Measurements from ENCODE around the gene CNN1. TPM values are rescaled to one million over a fixed set of nuclear protein-coding genes. Genes with fewer than 3 reads are reported as not detected.

Gene CNN1
- total and polyA plus RNA-seq, 9 donors: 40.4 to 144 (median 72.4) TPM

DNA sequence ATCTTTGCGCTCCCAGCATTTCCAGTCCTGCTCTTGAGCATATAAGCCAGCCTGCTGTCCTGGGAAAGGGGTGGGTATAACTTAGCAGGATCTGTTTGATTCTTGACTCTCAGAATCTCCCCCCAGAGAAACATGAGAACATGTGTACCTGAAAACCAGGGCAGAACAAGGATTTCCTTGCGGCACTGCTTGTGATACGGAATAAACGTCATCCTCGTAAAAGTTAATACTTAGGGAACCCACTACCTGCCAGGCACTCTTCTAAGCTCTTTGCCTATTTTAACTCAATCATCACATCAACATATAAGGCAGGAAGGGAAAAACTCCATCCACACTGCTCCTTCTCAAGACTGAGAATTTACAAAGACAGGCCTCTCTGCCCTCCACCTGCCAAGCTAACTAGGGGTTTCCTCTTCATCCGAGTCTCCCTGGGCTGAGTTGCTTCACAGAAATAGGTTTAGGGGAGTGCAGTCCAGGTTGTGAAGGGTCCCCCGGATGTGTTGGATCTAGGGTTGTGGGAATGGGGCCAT, 34.1 kb upstream of the CNN1 start:
- H3K27ac ChIP-seq (ENCODE audit: low read length): peak overlapping the region; percentile 89
- H3K9me3 ChIP-seq (replicated peaks; ENCODE audit: control insufficient read depth, low read depth, low read length): no peaks in the 10 kb centered on the region
- DNase-seq: no peak
- no peaks in the 10 kb centered on the region for H3K27me3 ChIP-seq (ENCODE audit: control insufficient read depth, insufficient read depth, low read length)
- no peaks in the 10 kb centered on the region for H3K36me3 ChIP-seq (ENCODE audit: control insufficient read depth, insufficient read depth, low read length)
- WGBS (ENCODE audit: insufficient coverage): 33% methylated on average over 4 of the region's 7 CpGs
- H3K4me1 ChIP-seq (ENCODE audit: control insufficient read depth, insufficient read depth, low read length): peaks cover 14% of the 10 kb centered on the region
- peak overlapping the region; percentile 65 for H3K4me3 ChIP-seq (ENCODE audit: low read length)

DNA sequence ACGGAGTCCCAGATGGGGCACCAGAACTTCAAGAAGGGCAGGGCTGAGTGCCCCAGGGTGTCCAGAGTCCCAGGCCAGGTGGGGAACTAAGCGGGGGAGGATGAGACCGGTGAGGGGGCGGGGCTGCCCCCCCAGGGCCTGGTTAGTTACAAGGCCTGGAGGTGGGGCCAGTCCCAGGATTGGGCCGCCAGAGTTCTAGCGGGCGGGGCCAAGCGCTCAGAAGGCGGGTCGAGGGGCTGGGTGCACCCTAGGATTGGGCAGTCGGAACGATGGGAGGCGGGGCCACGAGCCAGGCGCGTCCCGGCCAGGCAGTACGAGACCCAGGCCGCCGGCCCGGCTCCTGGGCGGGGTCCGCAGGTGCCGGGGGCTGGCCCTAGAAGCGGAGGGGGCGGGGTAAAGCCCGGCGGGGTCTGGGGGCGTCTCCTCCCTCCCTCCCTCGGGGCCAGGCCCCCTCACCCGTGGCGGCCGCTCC, 33.6 kb upstream of the CNN1 start:
- H3K27ac ChIP-seq (ENCODE audit: low read length): peak overlapping the region; percentile 89
- peaks cover 14% of the 10 kb centered on the region for H3K4me1 ChIP-seq (ENCODE audit: control insufficient read depth, insufficient read depth, low read length)
- WGBS (ENCODE audit: insufficient coverage): under 1% methylated on average over 29 of the region's 33 CpGs

DNA sequence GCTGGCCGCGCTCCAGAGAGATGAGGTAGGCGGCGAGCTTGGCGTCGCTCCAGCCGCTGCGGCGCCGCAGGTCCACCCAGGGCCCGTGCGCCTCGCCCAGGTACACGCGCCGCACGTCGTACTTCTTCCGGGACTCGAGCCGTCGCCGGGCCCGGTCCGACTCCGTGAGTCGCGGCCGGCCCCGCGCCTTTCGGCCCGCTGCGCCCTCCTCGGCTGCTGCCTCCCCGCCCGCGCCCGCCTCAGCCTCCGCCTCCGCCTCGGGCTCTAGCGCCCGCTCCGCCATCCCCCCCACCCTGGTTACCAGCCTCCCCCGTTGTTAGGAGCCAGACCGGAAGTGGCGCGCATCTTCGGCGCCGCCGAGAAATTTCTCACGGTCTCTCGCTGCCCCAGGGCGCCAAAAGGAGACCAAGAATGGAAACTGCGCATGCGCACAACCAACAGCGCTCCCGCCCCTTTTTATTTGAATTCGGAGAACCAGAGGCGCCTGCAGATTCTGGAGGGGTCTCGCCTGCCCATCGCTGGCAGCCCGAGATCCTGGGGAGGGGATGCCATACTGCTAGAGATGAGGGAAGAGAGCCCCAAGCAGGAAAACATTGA, 33.0 kb upstream of the CNN1 start, which contains the start of gene ZNF653:
Gene ZNF653 (minus strand): TSS at position 336 of the 597 bp plus-strand sequence. CDS start 53 bp downstream, at position 283.
- Histone ChIP-seq H3K4me3 (ENCODE audit: low read length) (peak within 1 kb of the TSS; percentile 65), H3K27me3 (ENCODE audit: control insufficient read depth, insufficient read depth, low read length) (no peaks in the 10 kb centered on the region), H3K36me3 (ENCODE audit: control insufficient read depth, insufficient read depth, low read length) (peaks cover 2% of the 10 kb centered on the region), H3K4me1 (ENCODE audit: control insufficient read depth, insufficient read depth, low read length) (peaks cover 14% of the 10 kb centered on the region), H3K27ac (ENCODE audit: low read length) (peak within 1 kb of the TSS; percentile 89), H3K9me3 (replicated peaks; ENCODE audit: control insufficient read depth, low read depth, low read length) (no peaks in the 10 kb centered on the region)
- under 1% methylated on average over 59 of the region's 65 CpGs for WGBS (ENCODE audit: insufficient coverage)
- peak; percentile 98 for DNase-seq

More for the DNA sequence above, 33.6 kb upstream of the CNN1 start:
- Histone ChIP-seq H3K36me3 (ENCODE audit: control insufficient read depth, insufficient read depth, low read length) (no peaks in the 10 kb centered on the region), H3K4me3 (ENCODE audit: low read length) (peak overlapping the region; percentile 65), H3K9me3 (replicated peaks; ENCODE audit: control insufficient read depth, low read depth, low read length) (no peaks in the 10 kb centered on the region), H3K27me3 (ENCODE audit: control insufficient read depth, insufficient read depth, low read length) (no peaks in the 10 kb centered on the region)
- peak; percentile 98 for DNase-seq

DNA sequence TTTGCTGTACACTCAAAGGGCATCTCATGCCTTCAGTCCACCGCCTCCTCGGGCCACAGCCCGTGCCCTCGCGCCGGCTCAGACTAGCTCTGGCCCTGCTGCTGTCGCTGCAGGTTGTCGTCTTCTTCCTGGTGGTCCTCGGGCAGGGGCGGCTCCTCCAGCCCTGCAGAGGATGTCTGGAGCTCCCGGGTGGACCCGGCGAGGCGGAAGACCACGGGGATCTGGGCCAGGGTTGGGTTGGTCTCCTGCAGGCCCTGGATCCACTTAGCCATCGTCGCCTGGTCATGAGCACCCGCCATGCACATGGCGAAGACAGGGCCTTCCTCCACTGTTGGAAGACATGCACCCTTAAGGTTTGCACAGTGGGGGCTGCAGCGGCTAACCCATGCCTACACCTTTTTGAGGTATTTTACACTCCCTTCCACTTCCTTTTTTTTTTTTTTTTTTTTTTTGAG, 32.5 kb upstream of the CNN1 start:
- 19% methylated on average over 18 of the region's 20 CpGs for WGBS (ENCODE audit: insufficient coverage)
- peaks cover 14% of the 10 kb centered on the region for H3K4me1 ChIP-seq (ENCODE audit: control insufficient read depth, insufficient read depth, low read length)
- peaks cover 6% of the 10 kb centered on the region for H3K36me3 ChIP-seq (ENCODE audit: control insufficient read depth, insufficient read depth, low read length)
- peak overlapping the region; percentile 65 for H3K4me3 ChIP-seq (ENCODE audit: low read length)
- no peaks in the 10 kb centered on the region for H3K27me3 ChIP-seq (ENCODE audit: control insufficient read depth, insufficient read depth, low read length)
- H3K27ac ChIP-seq (ENCODE audit: low read length): peak overlapping the region; percentile 82
- H3K9me3 ChIP-seq (replicated peaks; ENCODE audit: control insufficient read depth, low read depth, low read length): no peaks in the 10 kb centered on the region
- DNase-seq: no peak

DNA sequence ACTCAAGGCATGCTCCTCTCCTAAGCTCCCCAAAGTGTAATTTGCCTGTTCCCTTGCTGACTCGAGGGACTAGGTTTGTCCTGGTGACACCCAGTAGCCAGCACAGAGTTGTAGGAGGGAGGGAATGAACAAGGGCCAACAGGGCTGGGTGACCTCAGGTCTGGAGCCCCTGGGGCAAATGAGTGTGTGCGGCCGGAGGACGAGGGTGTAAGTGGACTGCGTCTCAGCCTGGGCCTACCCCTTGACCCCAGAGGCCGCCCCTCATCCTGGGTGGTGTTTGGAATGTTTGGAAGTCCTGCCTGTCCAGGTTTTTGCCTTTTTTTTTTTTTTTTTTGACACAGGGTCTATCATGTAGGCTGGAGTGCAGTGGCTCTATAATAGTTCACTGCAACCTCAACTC, 31.7 kb upstream of the CNN1 start:
- no peak overlapping the region for H3K27ac ChIP-seq (ENCODE audit: low read length)
- no peaks in the 10 kb centered on the region for H3K9me3 ChIP-seq (replicated peaks; ENCODE audit: control insufficient read depth, low read depth, low read length)
- H3K4me3 ChIP-seq (ENCODE audit: low read length): no peak overlapping the region
- peaks cover 14% of the 10 kb centered on the region for H3K4me1 ChIP-seq (ENCODE audit: control insufficient read depth, insufficient read depth, low read length)
- H3K36me3 ChIP-seq (ENCODE audit: control insufficient read depth, insufficient read depth, low read length): peaks cover 10% of the 10 kb centered on the region
- no peaks in the 10 kb centered on the region for H3K27me3 ChIP-seq (ENCODE audit: control insufficient read depth, insufficient read depth, low read length)
- DNase-seq: no peak
- 89% methylated on average over 4 of the region's 6 CpGs for whole genome bisulfite sequencing (ENCODE audit: insufficient coverage)

DNA sequence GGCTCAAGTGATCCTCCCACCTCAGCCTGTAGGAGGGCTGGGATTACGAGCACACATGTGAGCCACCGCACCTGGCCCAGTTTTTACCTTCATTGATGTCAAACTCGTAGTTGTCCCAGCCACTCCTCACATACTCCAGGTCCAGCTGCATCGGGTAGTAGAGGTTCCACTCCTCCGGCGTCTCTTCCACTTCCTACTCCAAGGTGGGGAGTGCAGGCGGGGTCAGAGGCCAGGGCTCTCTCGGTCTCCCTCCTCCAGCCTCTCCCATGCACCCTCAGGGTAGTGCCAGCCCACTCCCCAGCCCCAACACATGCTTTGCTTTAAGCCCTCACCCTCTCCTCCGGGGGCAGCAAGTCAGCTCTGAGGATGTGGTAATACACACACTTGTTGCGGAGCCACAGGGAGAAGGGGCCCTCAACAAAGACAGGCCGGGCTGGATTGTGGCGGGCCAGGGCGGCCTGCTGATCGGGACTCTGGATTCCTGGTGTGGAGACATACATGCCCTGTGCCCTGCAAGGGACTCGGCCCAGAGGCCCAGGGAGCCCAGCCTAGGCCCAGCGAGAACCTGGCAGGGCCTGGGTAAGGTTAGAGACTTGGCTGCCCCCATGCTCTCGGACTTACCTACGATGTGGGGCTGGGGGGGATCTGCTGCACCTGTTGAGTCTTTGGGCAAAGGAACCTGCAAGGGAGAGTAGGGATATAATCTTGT, 31.1 kb upstream of the CNN1 start:
- H3K4me1 ChIP-seq (ENCODE audit: control insufficient read depth, insufficient read depth, low read length): peaks cover 14% of the 10 kb centered on the region
- H3K9me3 ChIP-seq (replicated peaks; ENCODE audit: control insufficient read depth, low read depth, low read length): no peaks in the 10 kb centered on the region
- DNase-seq: no peak
- 89% methylated on average over 9 of the region's 18 CpGs for WGBS (ENCODE audit: insufficient coverage)
- H3K4me3 ChIP-seq (ENCODE audit: low read length): no peak overlapping the region
- H3K36me3 ChIP-seq (ENCODE audit: control insufficient read depth, insufficient read depth, low read length): peaks cover 10% of the 10 kb centered on the region
- no peaks in the 10 kb centered on the region for H3K27me3 ChIP-seq (ENCODE audit: control insufficient read depth, insufficient read depth, low read length)
- no peak overlapping the region for H3K27ac ChIP-seq (ENCODE audit: low read length)

DNA sequence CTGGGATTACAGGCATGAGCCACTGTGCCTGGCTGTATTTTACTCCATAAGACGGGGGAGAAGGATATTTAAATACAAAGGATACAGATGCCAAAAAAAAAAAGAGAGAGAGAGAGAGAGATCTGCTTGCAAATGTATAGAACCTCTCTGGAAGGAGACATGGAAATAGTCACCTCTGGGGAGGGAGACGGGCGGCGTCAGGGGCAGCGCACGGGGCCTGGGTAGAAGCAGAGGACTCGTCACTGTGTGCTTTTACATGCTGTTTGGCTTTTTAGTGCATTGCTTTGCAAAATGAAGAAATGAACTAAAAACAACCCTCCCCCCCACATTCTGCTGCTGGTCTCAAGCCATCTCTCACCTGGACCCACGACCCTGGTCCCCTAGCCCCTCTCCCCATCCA, 28.2 kb upstream of the CNN1 start:
- H3K36me3 ChIP-seq (ENCODE audit: control insufficient read depth, insufficient read depth, low read length): peaks cover 25% of the 10 kb centered on the region

DNA sequence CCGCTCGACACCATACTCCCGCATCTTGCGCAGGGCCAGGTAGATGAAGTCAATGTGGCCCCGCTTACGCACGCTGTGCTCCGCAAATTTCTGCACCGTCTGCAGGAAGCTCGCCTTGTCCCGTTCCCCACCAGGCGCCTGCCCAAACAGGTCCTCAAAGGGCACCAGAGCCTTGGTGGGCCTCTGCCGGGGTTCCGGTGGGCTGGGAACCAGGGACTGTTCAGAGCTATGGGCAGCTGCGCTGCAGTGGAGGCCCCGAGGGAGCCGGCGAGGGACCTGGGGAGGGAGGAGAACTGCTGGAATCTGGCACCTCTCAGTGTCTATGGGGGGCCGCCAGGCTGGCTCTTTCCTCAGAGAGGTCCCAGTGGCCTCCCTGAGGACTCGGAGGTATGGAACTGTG, 24.7 kb upstream of the CNN1 start:
- Histone ChIP-seq H3K9me3 (replicated peaks; ENCODE audit: control insufficient read depth, low read depth, low read length) (no peaks in the 10 kb centered on the region), H3K4me3 (ENCODE audit: low read length) (no peak overlapping the region), H3K36me3 (ENCODE audit: control insufficient read depth, insufficient read depth, low read length) (peaks cover 40% of the 10 kb centered on the region), H3K27ac (ENCODE audit: low read length) (no peak overlapping the region), H3K27me3 (ENCODE audit: control insufficient read depth, insufficient read depth, low read length) (no peaks in the 10 kb centered on the region), H3K4me1 (ENCODE audit: control insufficient read depth, insufficient read depth, low read length) (no peaks in the 10 kb centered on the region)
- WGBS (ENCODE audit: insufficient coverage): 94% methylated on average over 20 of the region's 20 CpGs
- no peak for DNase-seq

More for the DNA sequence above, 28.2 kb upstream of the CNN1 start:
- H3K27ac ChIP-seq (ENCODE audit: low read length): no peak overlapping the region
- H3K9me3 ChIP-seq (replicated peaks; ENCODE audit: control insufficient read depth, low read depth, low read length): no peaks in the 10 kb centered on the region
- H3K4me1 ChIP-seq (ENCODE audit: control insufficient read depth, insufficient read depth, low read length): peaks cover 8% of the 10 kb centered on the region
- H3K4me3 ChIP-seq (ENCODE audit: low read length): no peak overlapping the region
- no peaks in the 10 kb centered on the region for H3K27me3 ChIP-seq (ENCODE audit: control insufficient read depth, insufficient read depth, low read length)
- WGBS (ENCODE audit: insufficient coverage): 63% methylated on average over 2 of the region's 8 CpGs
- DNase-seq: no peak

DNA sequence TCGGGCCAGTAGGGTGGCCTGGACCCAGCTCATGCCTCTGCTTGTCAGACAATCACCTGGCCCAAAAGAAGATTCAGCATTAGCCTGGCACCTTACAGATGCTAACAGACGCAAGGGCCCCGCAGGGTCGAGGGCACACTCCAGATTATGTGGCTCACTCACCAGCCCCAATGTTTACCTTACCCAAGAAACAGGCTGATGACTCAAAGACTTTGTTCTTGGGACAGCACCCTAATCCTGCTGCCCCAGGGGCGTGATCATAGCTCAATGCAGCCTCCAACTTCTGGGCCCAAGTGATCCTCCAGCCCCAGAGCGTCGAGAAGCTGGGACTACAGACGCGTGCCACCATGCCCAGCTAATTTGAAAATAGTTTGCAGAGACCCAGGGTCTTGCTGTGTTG, 19.5 kb upstream of the CNN1 start:
- H3K27ac ChIP-seq (ENCODE audit: low read length): no peak overlapping the region
- no peaks in the 10 kb centered on the region for H3K27me3 ChIP-seq (ENCODE audit: control insufficient read depth, insufficient read depth, low read length)
- no peak for DNase-seq
- H3K4me1 ChIP-seq (ENCODE audit: control insufficient read depth, insufficient read depth, low read length): no peaks in the 10 kb centered on the region
- no peak overlapping the region for H3K4me3 ChIP-seq (ENCODE audit: low read length)
- H3K9me3 ChIP-seq (replicated peaks; ENCODE audit: control insufficient read depth, low read depth, low read length): no peaks in the 10 kb centered on the region
- peaks cover 23% of the 10 kb centered on the region for H3K36me3 ChIP-seq (ENCODE audit: control insufficient read depth, insufficient read depth, low read length)
- WGBS (ENCODE audit: insufficient coverage): 89% methylated on average over 9 of the region's 9 CpGs

Measured in muscle of leg (tissue), 11 donors.